HG03039 (cell line): ENCODE results near the gene TAOK2.
A peak's percentile ranks its signal among the peaks of the same experiment; 100 is the strongest.

Source experiments
- ATAC-seq: cut with Tn5 transposase; IDR thresholded peaks from one replicate; pipeline ENCODE4 v1.9.1; 2021; ENCODE audit warnings: mild to moderate bottlenecking, moderate library complexity; ENCODE audit not compliant: unreplicated experiment

TAOK2 gene

GRCh38 chr16:29986931-29987330, 13.3 kb downstream of the TAOK2 start:
- no peak for ATAC-seq

- no peak for ATAC-seq
Measured at GRCh38 chr16:29987371-29988085, 13.9 kb downstream of the TAOK2 start.

GRCh38 chr16:29988346-29989075, 14.8 kb downstream of the TAOK2 start:
- no peak for ATAC-seq

GRCh38 chr16:29989111-29989858, 15.6 kb downstream of the TAOK2 start:
- ATAC-seq: no peak

- ATAC-seq: no peak
Measured at GRCh38 chr16:29990034-29990433, 16.4 kb downstream of the TAOK2 start.

GRCh38 chr16:29990883-29991570, 17.4 kb downstream of the TAOK2 start:
- ATAC-seq: no peak

- no peak for ATAC-seq
Measured at GRCh38 chr16:29991571-29991904, 17.9 kb downstream of the TAOK2 start.

GRCh38 chr16:29992344-29992967, 18.8 kb downstream of the TAOK2 start:
- ATAC-seq: no peak

GRCh38 chr16:29993191-29993902, 19.7 kb downstream of the TAOK2 start:
- no peak for ATAC-seq

- no peak for ATAC-seq
Measured at GRCh38 chr16:29993903-29994599, 20.4 kb downstream of the TAOK2 start.

- ATAC-seq: peak; percentile 23
Measured at GRCh38 chr16:29994600-29995323, 21.1 kb downstream of the TAOK2 start.

- ATAC-seq: peak; percentile 43
Measured at GRCh38 chr16:29995324-29995910, 21.7 kb downstream of the TAOK2 start, which contains the start of gene HIRIP3. Gene HIRIP3, minus strand, starts transcription at chr16:29995617. Its CDS starts 12 bp downstream, at chr16:29995605.

GRCh38 chr16:29995911-29996765, 22.5 kb downstream of the TAOK2 start, which contains the start of gene INO80E:
Gene INO80E, plus strand, starts transcription at chr16:29996241. Its CDS starts 70 bp downstream, at chr16:29996311.
- peak; percentile 83 for ATAC-seq

GRCh38 chr16:29996766-29997250, 23.1 kb downstream of the TAOK2 start:
- ATAC-seq: no peak

- ATAC-seq: no peak
Measured at GRCh38 chr16:29999605-30000004, 25.9 kb downstream of the TAOK2 start.

- ATAC-seq: no peak
Measured at GRCh38 chr16:30000735-30001631, 27.3 kb downstream of the TAOK2 start.
